ENCODE data around the gene RYR1. TPM values are rescaled to one million over a fixed set of nuclear protein-coding genes. Genes with fewer than 3 reads are reported as not detected.
"Not testable (repeated sequence)": the region's sequence is repeated elsewhere in the genome, so short reads cannot be mapped to it uniquely, and the experiment has no call there.

The RYR1 gene
- total RNA-seq, 4 donors from 2014 or later = 0.82 to 1.6 (median 1.5) TPM

DNA sequence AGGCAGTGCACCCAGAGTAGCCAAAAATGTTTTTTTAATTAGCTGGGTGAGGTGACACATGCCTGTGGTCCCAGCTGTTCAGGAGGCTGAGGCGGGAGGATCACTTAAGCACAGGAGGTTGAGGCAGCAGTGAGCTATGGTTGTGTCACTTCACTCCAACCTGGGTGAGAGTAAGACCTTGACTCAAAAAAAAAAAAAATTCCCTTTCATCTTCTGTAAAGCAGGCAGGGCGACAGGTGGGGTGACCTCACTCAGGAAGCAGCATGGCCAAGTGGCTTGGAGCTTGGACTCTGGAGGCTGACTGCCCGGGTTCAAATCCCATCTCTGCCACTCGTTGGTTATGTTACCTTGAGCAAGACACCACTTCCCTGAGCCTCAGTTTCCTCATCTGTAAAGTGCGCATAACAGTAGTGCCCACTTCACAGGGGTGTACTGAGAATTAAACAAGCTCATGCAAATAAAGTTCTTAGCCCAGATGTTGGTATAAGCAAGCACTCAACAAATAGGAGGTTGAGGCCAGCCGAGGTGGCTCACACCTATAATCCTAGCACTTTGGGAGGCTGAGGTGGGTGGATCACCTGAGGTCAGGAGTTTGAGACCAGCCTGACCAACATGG is 136.0 kb downstream of the RYR1 start:
- 81% methylated on average over 4 of the region's 6 CpGs; no CpG with 5 or more reads in 1 of the 2 donors for WGBS, 2 donors (ENCODE audit: low coverage in 1 of 2)
- Histone ChIP-seq H3K27ac (no peak overlapping the region), H3K9me3 (no peaks in the 10 kb centered on the region), H3K4me1 (peaks cover 0 to 5% (median 0%) of the 10 kb centered on the region in 3 donors), H3K4me3 (no peak overlapping the region), H3K27me3 (peaks cover 31% of the 10 kb centered on the region), H3K36me3 (no peaks in the 10 kb centered on the region)
- ATAC-seq = no peak
- TF ChIP-seq POLR2A (IDR thresholded peaks at IDR 0.05) (no peak), POLR2AphosphoS5 (IDR thresholded peaks at IDR 0.05) (no peak), EP300 (IDR thresholded peaks at IDR 0.05) (no peak)
- TF ChIP-seq, protein P1, sequence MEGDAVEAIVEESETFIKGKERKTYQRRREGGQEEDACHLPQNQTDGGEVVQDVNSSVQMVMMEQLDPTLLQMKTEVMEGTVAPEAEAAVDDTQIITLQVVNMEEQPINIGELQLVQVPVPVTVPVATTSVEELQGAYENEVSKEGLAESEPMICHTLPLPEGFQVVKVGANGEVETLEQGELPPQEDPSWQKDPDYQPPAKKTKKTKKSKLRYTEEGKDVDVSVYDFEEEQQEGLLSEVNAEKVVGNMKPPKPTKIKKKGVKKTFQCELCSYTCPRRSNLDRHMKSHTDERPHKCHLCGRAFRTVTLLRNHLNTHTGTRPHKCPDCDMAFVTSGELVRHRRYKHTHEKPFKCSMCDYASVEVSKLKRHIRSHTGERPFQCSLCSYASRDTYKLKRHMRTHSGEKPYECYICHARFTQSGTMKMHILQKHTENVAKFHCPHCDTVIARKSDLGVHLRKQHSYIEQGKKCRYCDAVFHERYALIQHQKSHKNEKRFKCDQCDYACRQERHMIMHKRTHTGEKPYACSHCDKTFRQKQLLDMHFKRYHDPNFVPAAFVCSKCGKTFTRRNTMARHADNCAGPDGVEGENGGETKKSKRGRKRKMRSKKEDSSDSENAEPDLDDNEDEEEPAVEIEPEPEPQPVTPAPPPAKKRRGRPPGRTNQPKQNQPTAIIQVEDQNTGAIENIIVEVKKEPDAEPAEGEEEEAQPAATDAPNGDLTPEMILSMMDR (IDR thresholded peaks at IDR 0.05) = no peak

DNA sequence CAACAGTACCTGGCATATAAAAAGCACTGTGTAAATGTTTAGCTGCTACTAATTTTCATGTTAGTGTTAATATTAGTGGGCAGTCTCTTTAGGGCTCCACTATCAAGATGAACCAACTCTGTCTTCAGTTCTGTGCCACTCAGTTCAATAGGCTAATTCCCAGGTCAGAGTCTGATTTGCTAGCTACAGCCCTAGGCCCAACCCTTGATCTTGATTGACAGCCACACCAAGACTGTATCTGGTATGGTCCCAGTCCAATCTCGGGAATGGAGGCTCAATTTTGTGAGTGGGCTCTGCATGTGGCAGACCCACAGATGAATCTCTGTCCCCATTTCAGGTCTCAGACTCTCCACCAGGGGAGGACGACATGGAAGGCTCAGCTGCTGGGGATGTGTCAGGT is 138.2 kb downstream of the RYR1 start:
- peaks cover 13% of the 10 kb centered on the region for H3K27me3 ChIP-seq
- 80% methylated on average over 1 of the region's 2 CpGs; no CpG with 5 or more reads in 1 of the 2 donors for whole genome bisulfite sequencing, 2 donors (ENCODE audit: low coverage in 1 of 2)
- ATAC-seq = no peak
- H3K27ac ChIP-seq = no peak overlapping the region
- H3K36me3 ChIP-seq = no peaks in the 10 kb centered on the region
- H3K4me3 ChIP-seq = no peak overlapping the region
- no peaks in the 10 kb centered on the region for H3K4me1 ChIP-seq
- no peaks in the 10 kb centered on the region for H3K9me3 ChIP-seq
- TF ChIP-seq, protein P1 (IDR thresholded peaks at IDR 0.05) = no peak
- TF ChIP-seq POLR2AphosphoS5 (IDR thresholded peaks at IDR 0.05) (no peak), EP300 (IDR thresholded peaks at IDR 0.05) (no peak), POLR2A (IDR thresholded peaks at IDR 0.05) (no peak)

DNA sequence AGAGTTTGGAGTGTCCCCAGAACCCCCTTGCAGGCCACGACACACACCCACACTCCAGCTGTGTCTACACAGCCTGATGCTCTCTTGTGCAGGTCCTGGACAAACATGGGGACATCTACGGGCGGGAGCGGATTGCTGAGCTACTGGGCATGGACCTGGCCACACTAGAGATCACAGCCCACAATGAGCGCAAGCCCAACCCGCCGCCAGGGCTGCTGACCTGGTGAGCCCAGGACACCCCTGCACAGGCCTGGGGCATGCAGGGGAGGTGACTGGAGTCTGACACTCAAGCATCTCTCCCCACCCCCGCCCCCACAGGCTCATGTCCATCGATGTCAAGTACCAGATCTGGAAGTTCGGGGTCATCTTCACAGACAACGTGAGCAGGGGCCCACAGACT is 144.3 kb downstream of the RYR1 start:
- Histone ChIP-seq H3K4me3 (no peak overlapping the region), H3K36me3 (no peaks in the 10 kb centered on the region), H3K27ac (no peak overlapping the region), H3K4me1 (no peaks in the 10 kb centered on the region), H3K27me3 (no peaks in the 10 kb centered on the region), H3K9me3 (no peaks in the 10 kb centered on the region)
- no peak for ATAC-seq
- 100% methylated on average over 1 of the region's 11 CpGs; no CpG with 5 or more reads in 1 of the 2 donors for WGBS, 2 donors (ENCODE audit: low coverage in 1 of 2)
- TF ChIP-seq EP300 (IDR thresholded peaks at IDR 0.05) = no peak
- TF ChIP-seq POLR2A (IDR thresholded peaks at IDR 0.05) = no peak
- TF ChIP-seq, protein P1 (IDR thresholded peaks at IDR 0.05) = no peak
- TF ChIP-seq POLR2AphosphoS5 (IDR thresholded peaks at IDR 0.05) = no peak

DNA sequence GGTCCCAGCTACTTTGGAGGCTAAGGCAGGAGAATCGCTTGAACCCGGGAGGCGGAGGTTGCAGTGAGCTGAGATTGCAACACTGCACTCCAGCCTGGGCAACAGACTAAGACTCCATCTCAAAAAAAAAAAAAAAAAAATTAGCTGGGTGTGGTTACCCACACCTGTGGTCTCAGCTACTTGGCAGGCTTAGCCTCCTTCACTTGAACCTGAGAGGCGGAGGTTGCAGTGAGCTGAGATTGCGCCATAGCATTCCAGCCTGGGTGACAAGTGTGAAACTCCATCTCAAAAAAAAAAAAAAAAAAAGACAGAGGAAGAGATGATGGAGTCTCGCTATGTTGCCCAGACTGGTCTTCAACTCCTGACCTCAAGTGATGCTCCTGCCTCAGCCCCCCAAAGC is 145.8 kb downstream of the RYR1 start:
- 82 to 93% methylated on average over 3 to 6 of the region's 6 CpGs for WGBS, 2 donors (ENCODE audit: low coverage in 1 of 2)
- not testable (repeated sequence) for H3K9me3 ChIP-seq, H3K27me3 ChIP-seq, ATAC-seq, H3K27ac ChIP-seq, H3K4me1 ChIP-seq, H3K36me3 ChIP-seq, H3K4me3 ChIP-seq

DNA sequence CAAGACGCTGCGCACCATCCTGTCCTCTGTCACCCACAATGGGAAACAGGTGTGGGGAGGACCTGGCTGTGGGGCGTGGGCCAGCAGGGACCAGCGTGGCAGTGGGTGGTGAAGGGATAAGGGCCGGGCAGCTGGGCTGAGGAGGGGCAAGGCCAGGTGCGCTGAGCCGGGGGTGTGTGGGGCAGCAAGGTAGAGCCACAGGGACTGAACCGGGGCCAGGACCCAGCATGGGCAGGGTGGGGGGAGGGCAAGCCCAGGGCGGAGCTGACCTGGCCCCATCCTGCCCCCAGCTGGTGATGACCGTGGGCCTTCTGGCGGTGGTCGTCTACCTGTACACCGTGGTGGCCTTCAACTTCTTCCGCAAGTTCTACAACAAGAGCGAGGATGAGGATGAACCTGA is 146.6 kb downstream of the RYR1 start:
- WGBS, 2 donors (ENCODE audit: low coverage in 1 of 2) = 100% methylated on average over 1 of the region's 15 CpGs; no CpG with 5 or more reads in 1 of the 2 donors
- H3K36me3 ChIP-seq = no peaks in the 10 kb centered on the region
- ATAC-seq = no peak

More for the DNA sequence above, 146.6 kb downstream of the RYR1 start:
- Histone ChIP-seq H3K27me3 (no peaks in the 10 kb centered on the region), H3K9me3 (no peaks in the 10 kb centered on the region), H3K4me3 (no peak overlapping the region), H3K4me1 (no peaks in the 10 kb centered on the region), H3K27ac (no peak overlapping the region)
- TF ChIP-seq, protein P1 (IDR thresholded peaks at IDR 0.05) = no peak
- TF ChIP-seq POLR2A (IDR thresholded peaks at IDR 0.05) = no peak
- no peak for TF ChIP-seq EP300 (IDR thresholded peaks at IDR 0.05)
- no peak for TF ChIP-seq POLR2AphosphoS5 (IDR thresholded peaks at IDR 0.05)

Data from gastroesophageal sphincter (tissue), 4 donors.